Measurements from ENCODE around the gene INHA.

- TF ChIP-seq CTCF (IDR thresholded peaks at IDR 0.05) (no peak), POLR2A (IDR thresholded peaks at IDR 0.05) (no peak)
These were observed 5.0 kb upstream of the INHA start for GRCh38 chr2:219567131-219567530.

Data from lower leg skin (tissue), 3 donors.